Eye (tissue), 1 donor: ENCODE results near the gene SPOP.

Source experiments
- DNase-seq: peaks from one replicate; pipeline ENCODE4 v3.0.0-alpha.2; 2015

Gene SPOP

DNA sequence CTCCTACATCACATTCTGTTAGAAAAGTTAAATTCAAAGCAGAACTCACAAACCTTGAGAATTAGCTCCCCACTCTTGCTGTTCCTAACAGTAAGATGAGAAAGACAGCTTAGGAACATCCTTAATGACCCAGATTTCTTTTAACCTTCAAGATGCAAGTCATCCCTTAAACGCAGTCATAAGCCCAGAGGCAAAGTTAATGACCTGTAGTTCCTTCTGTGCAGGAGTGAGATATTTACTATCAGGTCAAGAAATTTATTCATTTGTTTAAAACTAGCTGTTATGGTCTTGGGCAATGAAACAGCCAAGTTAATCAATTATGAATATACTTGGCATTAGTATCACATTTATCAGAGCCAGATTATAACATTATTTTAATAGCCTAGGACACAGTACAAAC lies 65.2 kb downstream of the SPOP start:
- no peak for DNase-seq

DNA sequence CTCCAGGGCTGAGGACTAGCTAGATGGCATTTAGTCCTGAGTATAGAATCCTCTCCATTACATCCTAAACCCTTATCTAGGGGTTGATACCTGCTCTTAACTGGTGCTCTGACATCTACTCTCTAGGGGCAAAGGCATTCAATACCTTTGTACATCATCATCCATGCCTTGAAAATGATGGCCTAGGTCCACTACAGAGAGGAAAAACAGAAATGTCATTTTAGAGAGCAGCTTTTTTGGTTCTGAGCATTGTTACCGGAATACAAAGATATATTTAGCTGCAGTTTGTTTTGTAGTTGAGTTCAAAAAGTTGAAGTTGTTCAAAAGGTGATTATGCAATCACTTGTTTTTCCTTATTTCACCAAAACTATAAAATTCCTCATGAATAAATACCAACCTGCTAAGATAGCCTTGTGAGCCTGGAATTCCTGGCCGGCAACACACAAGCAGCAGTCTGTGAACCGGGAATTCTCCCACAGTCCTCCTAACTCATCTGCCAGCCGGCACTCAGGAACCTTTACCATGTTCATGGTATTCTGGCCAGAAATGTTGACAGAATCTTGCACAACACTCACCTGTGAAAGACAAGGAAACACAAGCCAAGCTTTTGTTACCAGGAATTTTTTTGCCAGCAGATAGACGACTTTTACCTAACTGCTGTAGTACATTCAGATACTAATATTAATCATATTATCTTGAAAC lies 66.9 kb downstream of the SPOP start:
- no peak for DNase-seq

- DNase-seq = no peak
These were observed 73.5 kb downstream of the SPOP start for GRCh38 chr17:49604314-49604869.

GRCh38 chr17:49603720-49604119 lies 74.2 kb downstream of the SPOP start:
- no peak for DNase-seq

- no peak for DNase-seq
These were observed 74.7 kb downstream of the SPOP start for GRCh38 chr17:49603238-49603637.

DNA sequence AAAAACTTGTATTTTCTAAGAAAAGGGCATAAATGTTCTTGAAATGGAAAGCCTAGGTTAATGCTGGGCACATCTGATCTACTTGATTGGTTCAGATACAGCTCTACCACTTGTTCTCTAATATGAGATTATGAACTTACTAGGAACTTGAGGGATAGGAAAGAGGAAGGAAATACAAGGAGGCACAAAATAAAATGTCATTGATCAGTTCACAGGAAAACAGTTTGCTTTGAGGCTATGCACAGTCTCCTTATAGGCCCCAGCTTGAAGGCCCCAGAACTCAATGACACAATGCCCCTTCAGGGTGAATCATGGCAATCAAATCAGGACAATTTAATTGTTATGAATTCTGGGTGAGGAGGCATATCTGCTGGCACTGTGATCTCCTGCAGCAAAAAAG lies 75.1 kb downstream of the SPOP start:
- no peak for DNase-seq

- no peak for DNase-seq
These were observed 76.9 kb downstream of the SPOP start for GRCh38 chr17:49600949-49601348.

DNA sequence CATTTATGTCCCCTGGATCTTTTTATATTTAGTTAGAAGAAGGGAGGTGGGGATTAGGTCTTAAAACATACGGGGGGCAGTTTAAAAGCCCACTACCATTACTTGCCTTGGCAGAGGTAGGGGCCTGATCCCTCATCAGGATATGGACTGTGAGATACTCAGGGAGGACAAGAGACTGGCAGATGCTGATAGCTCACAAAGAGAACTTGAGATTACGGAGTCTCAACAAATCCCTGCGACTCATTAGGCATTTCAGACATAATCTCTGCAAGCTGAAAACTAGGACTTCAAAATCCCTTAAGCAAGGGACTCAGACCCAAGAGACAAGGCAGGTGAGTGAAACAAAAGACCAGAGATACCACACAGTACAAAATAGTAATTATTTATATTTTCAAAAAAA lies 79.0 kb downstream of the SPOP start:
- no peak for DNase-seq

GRCh38 chr17:49597928-49598655 lies 79.8 kb downstream of the SPOP start:
- DNase-seq = no peak

DNA sequence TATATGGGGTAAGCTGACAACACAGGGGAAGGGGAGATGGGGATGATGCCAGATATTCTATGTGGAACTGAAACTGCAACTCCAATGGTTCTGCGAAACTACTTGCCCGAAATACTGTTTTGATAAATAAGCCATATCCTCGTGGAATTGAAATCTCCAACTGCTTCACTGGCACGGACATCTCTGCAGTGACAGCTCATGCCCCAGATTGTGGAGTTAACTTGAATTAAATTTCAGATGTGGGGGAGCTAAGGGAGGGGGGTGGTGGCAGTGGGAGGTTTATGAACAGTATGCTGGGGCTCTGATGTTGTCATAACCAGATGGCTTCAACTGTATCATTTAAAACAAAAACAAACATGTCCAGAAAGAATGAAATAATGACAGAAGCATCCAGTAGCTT lies 80.5 kb downstream of the SPOP start:
- DNase-seq = no peak

DNA sequence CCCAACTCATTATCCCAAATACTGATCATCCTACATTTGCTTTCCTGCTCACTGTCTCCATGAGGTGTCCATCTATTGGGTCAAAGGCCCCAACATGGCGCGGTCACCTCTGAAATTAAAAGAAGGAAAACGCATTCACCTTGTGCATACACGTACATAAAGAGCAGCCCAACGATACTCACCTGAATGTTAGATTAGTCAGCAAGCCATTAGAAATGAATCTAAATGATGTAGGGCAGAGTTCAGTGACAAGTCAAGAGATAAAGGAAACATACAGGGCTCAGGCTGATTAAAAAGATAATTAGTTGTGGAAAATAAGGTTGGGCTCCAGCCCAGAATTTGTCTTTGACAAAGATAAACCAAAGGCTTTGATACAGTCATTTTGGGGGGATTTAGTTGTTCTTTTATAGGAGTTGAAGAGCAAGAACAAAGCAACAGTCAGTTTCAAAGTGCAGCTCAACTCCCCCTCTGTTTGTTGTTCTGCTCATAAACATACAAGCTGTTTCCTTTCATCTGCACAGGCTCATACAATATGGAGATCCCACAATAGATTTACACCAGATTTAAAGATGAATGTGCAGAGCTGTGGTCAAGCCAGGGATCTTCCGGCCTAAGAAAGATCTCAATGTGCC lies 81.2 kb downstream of the SPOP start:
- DNase-seq = no peak

DNA sequence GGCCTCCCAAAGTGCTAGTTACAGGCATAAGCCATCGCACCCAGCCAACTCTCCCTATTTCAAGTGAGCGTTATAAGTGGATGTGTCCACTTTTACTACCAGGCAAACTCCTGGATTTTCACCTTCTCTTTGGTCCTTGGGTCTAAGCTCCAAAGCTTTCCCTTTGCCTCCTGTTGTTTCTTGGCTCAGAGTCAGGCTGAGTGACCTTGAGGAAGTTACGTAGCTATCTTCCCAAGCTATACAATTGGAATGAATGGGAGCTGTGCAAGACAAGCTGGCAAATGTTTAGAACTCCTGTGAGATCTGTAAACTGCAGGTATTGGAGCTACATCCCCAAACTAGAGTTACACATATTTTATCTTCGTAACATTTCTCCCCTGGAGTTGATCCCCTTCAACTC lies 81.9 kb downstream of the SPOP start:
- no peak for DNase-seq

- no peak for DNase-seq
These were observed 82.6 kb downstream of the SPOP start for GRCh38 chr17:49595328-49595727.

DNA sequence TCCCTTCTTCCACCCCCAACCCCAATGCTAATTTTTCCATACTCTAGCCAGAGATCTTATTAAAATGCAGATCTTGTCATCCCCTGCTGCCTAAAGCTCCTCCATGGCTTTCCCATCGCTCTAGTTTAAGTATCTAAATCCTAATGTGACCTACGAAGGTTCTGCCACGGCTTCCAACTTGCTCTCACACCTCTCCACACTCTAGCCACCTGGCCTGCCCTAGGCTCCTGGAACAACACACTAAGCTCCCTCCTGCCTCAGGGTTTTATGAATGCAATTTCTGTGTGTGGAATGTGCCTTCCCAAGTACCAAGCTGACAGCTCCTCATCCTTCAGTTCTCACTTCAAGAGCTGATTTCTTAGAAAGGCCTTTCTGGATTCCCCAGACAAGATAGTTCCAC lies 85.6 kb downstream of the SPOP start:
- DNase-seq = no peak

- DNase-seq = no peak
These were observed 87.0 kb downstream of the SPOP start for GRCh38 chr17:49590874-49591273.

GRCh38 chr17:49589577-49589927 lies 88.3 kb downstream of the SPOP start:
- DNase-seq = no peak

GRCh38 chr17:49588726-49589576 lies 88.9 kb downstream of the SPOP start:
- no peak for DNase-seq

DNA sequence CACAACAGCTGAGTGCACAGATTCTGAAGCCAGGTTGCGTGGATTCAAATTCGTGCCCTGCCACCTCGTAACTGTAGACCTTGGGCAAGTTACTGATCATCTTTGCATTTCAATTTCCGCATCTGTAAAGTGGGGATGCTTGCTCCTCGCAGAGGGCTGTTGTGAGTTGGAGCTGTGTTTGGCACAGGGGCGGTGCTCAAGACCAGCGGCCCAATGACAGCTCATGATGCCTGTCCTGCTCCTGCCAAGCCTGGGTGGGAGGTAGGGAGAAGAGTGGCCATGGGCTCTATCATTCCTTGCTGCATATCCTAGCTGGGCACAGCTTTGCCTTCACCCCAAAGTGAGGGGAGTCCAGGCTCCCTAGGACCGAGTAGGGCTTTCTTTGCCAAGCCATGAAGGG lies 89.6 kb downstream of the SPOP start:
- DNase-seq = no peak

- no peak for DNase-seq
These were observed 90.4 kb downstream of the SPOP start for GRCh38 chr17:49587366-49588073.

GRCh38 chr17:49585422-49586027 lies 92.4 kb downstream of the SPOP start:
- DNase-seq = no peak

DNA sequence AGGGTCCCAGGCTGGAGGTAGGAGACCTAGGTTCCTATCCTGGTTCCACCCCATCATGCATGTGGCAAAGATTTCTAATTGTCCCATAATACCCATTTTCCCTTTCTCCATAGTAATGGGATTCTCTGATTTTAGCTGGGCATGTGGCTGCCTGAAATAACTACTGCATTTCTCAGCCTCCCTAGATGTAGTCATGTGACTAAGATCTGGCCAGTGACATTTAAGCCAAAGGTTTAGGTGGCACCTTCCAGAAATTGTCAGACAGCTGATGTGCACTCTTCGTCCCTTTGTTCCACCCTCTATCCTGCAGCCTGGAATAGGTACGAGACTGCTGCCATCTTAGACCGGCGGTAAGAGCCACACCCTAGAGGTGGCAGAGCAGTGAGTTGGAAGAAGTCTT lies 94.0 kb downstream of the SPOP start:
- DNase-seq = no peak

- no peak for DNase-seq
These were observed 94.7 kb downstream of the SPOP start for GRCh38 chr17:49583226-49583625.
